Adrenal gland (tissue), 12 donors: Measurements from ENCODE around the gene TOMM22. TPM values are rescaled to one million over a fixed set of nuclear protein-coding genes. Genes with fewer than 3 reads are reported as not detected.

Source experiments
- DNase-seq, 7 donors: peaks; one replicate each; pipeline ENCODE4 v3.0.0-alpha.2; 2019 to 2020
- H3K27ac ChIP-seq, 5 donors: fragments of 200-600 bp; sonication (generic) in 4 of 5; 1 replicate in 3 of 5; 2 replicates in 2 of 5; pipeline versions ENCODE4 v1.5.1 to v1.8.0; 2016 to 2020; ENCODE audit warnings: mild to moderate bottlenecking in 1 of 5
- H3K27me3 ChIP-seq: fragments of 200-600 bp; 2 replicates; pipeline ENCODE4 v1.8.0; 2021
- H3K36me3 ChIP-seq, 2 donors: fragments of 200-600 bp; replicated peaks in 1 of 2; 1 replicate in 1 of 2; 2 replicates in 1 of 2; pipeline versions ENCODE4 v1.5.1 to v1.8.0; 2018 to 2022
- H3K4me1 ChIP-seq, 2 donors: fragments of 200-600 bp; replicated peaks in 1 of 2; 1 replicate in 1 of 2; 2 replicates in 1 of 2; pipeline versions ENCODE4 v1.5.1 to v1.8.0; 2018 to 2021
- H3K4me3 ChIP-seq, 4 donors: fragments of 200-600 bp; sonication (generic) in 3 of 4; one replicate each; pipeline ENCODE4 v1.5.1; 2016 to 2018
- H3K9me3 ChIP-seq, 3 donors: fragments of 200-600 bp; sonication (generic) in 1 of 3; replicated peaks in 1 of 3; 1 replicate in 2 of 3; 2 replicates in 1 of 3; pipeline versions ENCODE4 v1.5.1 to v1.8.0; 2016 to 2021
- CTCF ChIP-seq, 6 experiments: fragments of 450-650 bp in 4 of 6; fragments of 200-600 bp in 2 of 6; sonication (generic) in 1 of 6; IDR thresholded peaks; 1 replicate in 5 of 6; 2 replicates in 1 of 6; pipeline versions ENCODE4 v1.5.1 to v1.8.0; 2016 to 2021; ENCODE audit warnings: antibody characterized with exemption in 6 of 6, mild to moderate bottlenecking in 2 of 6, moderate library complexity in 1 of 6
- POLR2A ChIP-seq, 2 donors: fragments of 450-650 bp; IDR thresholded peaks; one replicate each; pipeline ENCODE4 v1.6.1; 2017; ENCODE audit warnings: antibody characterized with exemption in 2 of 2, mild to moderate bottlenecking in 2 of 2, moderate library complexity in 1 of 2
- WGBS, 4 donors: extraction: QIAGEN DNeasy Blood & Tissue Kit in 2 of 4; methylation state at CpG; one replicate each; pipeline versions ENCODE4 v1.1.5 to v1.1.7; 2013 to 2017; 5-methylcytosine and 5-hydroxymethylcytosine counted together
- intact Hi-C, 2 donors: fragments of 100-400 bp; cut with DNase I; formaldehyde crosslinking; loops; one replicate each; pipeline versions ENCODE4 v1.14.1 to v1.15.0; 2022 to 2023
- polyA plus RNA-seq, 3 donors: library from polyadenylated mRNA; stranded (reverse); fragments of 200-250 nt in 2 of 3; fragments of 350-450 nt in 1 of 3; fragmentation: Illumina TruSeq in 1 of 3; extraction: RNeasy Lipid Tissue Mini Kit (QIAGEN cat#74804) in 1 of 3; gene quantifications; one replicate each; pipeline ENCODE4 v1.2.3, GENCODE V29; 2013 to 2014
- total RNA-seq, 9 donors: library from RNA; depleted of rRNA in 4 of 9; stranded (reverse); fragments of >200 nt in 4 of 9; fragments of 120-200 nt in 1 of 9; fragmentation: NEBNext Ultra II Directional in 1 of 9; extraction: Animal tissue kit (Norgen Biotek cat#: 25700) in 1 of 9; gene quantifications; one replicate each; pipeline versions ENCODE4 v1.1.0 to v1.2.4, GENCODE V29; 2013 to 2023
- donor health status: healthy with polysubstance abuse.
- donor health status: Bipolar disorder and iron deficiency.
- donor health status: DM: yes; HTN: yes; CAD: no.
- donor health status: DM: no; HTN: no; CAD: no.
- donor health status: DM: no; HTN: no; CAD: no.
- donor health status: DM: yes; HTN: yes; CAD: no.

TOMM22 gene
- total and polyA plus RNA-seq, 12 donors = 16.9 to 86.3 (median 55.3) TPM

- Histone ChIP-seq H3K27ac (no peak overlapping the region), H3K36me3 (no peaks in the 10 kb centered on the region), H3K9me3 (no peaks in the 10 kb centered on the region), H3K4me3 (no peak overlapping the region), H3K27me3 (no peaks in the 10 kb centered on the region), H3K4me1 (peaks cover 15 to 32% of the 10 kb centered on the region in 2 donors)
- intact Hi-C loops = no loop called here
- no peak for DNase-seq
- 54 to 80% (median 69%) methylated on average over 3 of the region's 3 CpGs for WGBS, 4 donors
- no peak for TF ChIP-seq POLR2A (IDR thresholded peaks at IDR 0.05)
- TF ChIP-seq CTCF (IDR thresholded peaks at IDR 0.05) = no peak
Observed at GRCh38 chr22:38707984-38708383, 26.2 kb downstream of the TOMM22 start.

- no peaks in the 10 kb centered on the region for H3K27me3 ChIP-seq
- DNase-seq = no peak
- 72 to 89% (median 87%) methylated on average over 3 of the region's 3 CpGs for WGBS, 4 donors
- intact Hi-C loops = no loop called here
- no peaks in the 10 kb centered on the region for H3K9me3 ChIP-seq
- H3K4me1 ChIP-seq = peaks cover 15 to 32% of the 10 kb centered on the region in 2 donors
- H3K27ac ChIP-seq = no peak overlapping the region
- no peak overlapping the region for H3K4me3 ChIP-seq
- TF ChIP-seq POLR2A (IDR thresholded peaks at IDR 0.05) = no peak
- no peak for TF ChIP-seq CTCF (IDR thresholded peaks at IDR 0.05)
- no peaks in the 10 kb centered on the region for H3K36me3 ChIP-seq
Observed at GRCh38 chr22:38709306-38709705, 27.5 kb downstream of the TOMM22 start.

- Histone ChIP-seq H3K4me1 (peaks cover 9 to 33% of the 10 kb centered on the region in 2 donors), H3K9me3 (no peaks in the 10 kb centered on the region), H3K36me3 (no peaks in the 10 kb centered on the region), H3K27me3 (no peaks in the 10 kb centered on the region), H3K27ac (no peak overlapping the region), H3K4me3 (no peak overlapping the region)
- no peak for TF ChIP-seq POLR2A (IDR thresholded peaks at IDR 0.05)
- no peak for TF ChIP-seq CTCF (IDR thresholded peaks at IDR 0.05)
- 94 to 100% (median 95%) methylated on average over 3 of the region's 3 CpGs for WGBS, 4 donors
- DNase-seq = no peak
- intact Hi-C loops = no loop called here
Observed at GRCh38 chr22:38710351-38710750, 28.6 kb downstream of the TOMM22 start.

- DNase-seq = no peak
- Histone ChIP-seq H3K4me3 (no peak overlapping the region), H3K4me1 (peaks cover 9 to 35% of the 10 kb centered on the region in 2 donors), H3K9me3 (no peaks in the 10 kb centered on the region), H3K27me3 (no peaks in the 10 kb centered on the region), H3K36me3 (peaks cover 0 to 2% of the 10 kb centered on the region in 2 donors), H3K27ac (no peak overlapping the region)
- intact Hi-C loops = no loop called here
- WGBS, 4 donors = 82 to 93% (median 85%) methylated on average over 3 of the region's 3 CpGs
- TF ChIP-seq POLR2A (IDR thresholded peaks at IDR 0.05) (no peak), CTCF (IDR thresholded peaks at IDR 0.05) (no peak)
Observed at GRCh38 chr22:38710866-38711265, 29.1 kb downstream of the TOMM22 start.
